HFFc6 (cell line): ENCODE results near the gene CHPT1. TPM values are rescaled to one million over a fixed set of nuclear protein-coding genes. Genes with fewer than 3 reads are reported as not detected.

Experiments used
- DNase-seq: peaks from one replicate; pipeline ENCODE4 v3.0.0-alpha.2; 2018
- H3K27ac Mint-ChIP-seq: 2 replicates; pipeline ENCODE4 v1.8.0; 2020; ENCODE audit warnings: mild to moderate bottlenecking, mixed read lengths
- H3K27me3 Mint-ChIP-seq: 2 replicates; pipeline ENCODE4 v1.8.0; 2021; ENCODE audit warnings: mild to moderate bottlenecking, moderate library complexity, mixed read lengths; ENCODE audit not compliant: insufficient read depth
- H3K36me3 Mint-ChIP-seq: 2 replicates; pipeline ENCODE4 v1.8.0; 2021; ENCODE audit warnings: low read depth, mixed read lengths
- H3K4me1 Mint-ChIP-seq: 2 replicates; pipeline ENCODE4 v1.8.0; 2020; ENCODE audit warnings: low read depth, mixed read lengths
- H3K4me3 Mint-ChIP-seq: 2 replicates; pipeline ENCODE4 v1.8.0; 2020; ENCODE audit warnings: mild to moderate bottlenecking, moderate library complexity, mixed read lengths
- H3K9me3 Mint-ChIP-seq: 2 replicates; pipeline ENCODE4 v1.8.0; 2020; ENCODE audit warnings: mild to moderate bottlenecking, mixed read lengths
- total RNA-seq, 6 experiments: library from RNA; stranded (reverse); fragmentation: NEBNext Ultra II Directional; extraction: Animal tissue kit (Norgen Biotek cat#: 25700); gene quantifications; 2 replicates in 1 of 6; 3 replicates in 5 of 6; pipeline ENCODE4 v1.2.3, GENCODE V29; 2021
- TF ChIP-seq, protein P1 (sequence below): fragments of 200-600 bp; sonication (generic); IDR thresholded peaks from 2 replicates; pipeline ENCODE4 v1.5.0; 2021; ENCODE audit warnings: antibody characterized with exemption, mild to moderate bottlenecking

CHPT1 gene
- total RNA-seq, 6 experiments from 2014 or later, result 28.1 to 38.8 (median 34.5) TPM

DNA sequence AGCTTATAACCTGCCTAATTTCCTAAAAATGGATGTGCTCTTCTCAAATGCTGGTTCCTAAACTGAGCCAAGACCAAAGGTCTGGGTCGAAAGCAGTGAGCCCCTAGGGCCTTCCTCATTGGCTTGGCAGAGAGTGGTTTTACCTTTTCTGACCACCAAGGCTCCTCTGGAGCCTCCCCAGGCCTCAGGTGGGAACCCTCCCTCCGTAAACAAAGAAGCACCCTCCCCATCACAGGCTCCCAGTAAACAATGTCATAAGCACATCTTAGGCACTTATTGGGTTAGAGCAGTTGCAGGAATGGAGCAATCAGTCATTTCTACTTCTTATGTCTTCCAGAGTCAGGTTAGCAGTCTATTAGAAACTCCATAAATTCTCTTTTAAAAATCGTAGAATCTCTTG, 6.0 kb downstream of the CHPT1 start:
- DNase-seq, result no peak
- Mint-ChIP-seq H3K27me3 (no peaks in the 10 kb centered on the region), H3K36me3 (no peaks in the 10 kb centered on the region), H3K4me1 (peaks cover 42% of the 10 kb centered on the region), H3K27ac (no peak overlapping the region), H3K9me3 (no peaks in the 10 kb centered on the region), H3K4me3 (no peak overlapping the region)
- TF ChIP-seq, protein P1, sequence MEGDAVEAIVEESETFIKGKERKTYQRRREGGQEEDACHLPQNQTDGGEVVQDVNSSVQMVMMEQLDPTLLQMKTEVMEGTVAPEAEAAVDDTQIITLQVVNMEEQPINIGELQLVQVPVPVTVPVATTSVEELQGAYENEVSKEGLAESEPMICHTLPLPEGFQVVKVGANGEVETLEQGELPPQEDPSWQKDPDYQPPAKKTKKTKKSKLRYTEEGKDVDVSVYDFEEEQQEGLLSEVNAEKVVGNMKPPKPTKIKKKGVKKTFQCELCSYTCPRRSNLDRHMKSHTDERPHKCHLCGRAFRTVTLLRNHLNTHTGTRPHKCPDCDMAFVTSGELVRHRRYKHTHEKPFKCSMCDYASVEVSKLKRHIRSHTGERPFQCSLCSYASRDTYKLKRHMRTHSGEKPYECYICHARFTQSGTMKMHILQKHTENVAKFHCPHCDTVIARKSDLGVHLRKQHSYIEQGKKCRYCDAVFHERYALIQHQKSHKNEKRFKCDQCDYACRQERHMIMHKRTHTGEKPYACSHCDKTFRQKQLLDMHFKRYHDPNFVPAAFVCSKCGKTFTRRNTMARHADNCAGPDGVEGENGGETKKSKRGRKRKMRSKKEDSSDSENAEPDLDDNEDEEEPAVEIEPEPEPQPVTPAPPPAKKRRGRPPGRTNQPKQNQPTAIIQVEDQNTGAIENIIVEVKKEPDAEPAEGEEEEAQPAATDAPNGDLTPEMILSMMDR, result no peak

DNA sequence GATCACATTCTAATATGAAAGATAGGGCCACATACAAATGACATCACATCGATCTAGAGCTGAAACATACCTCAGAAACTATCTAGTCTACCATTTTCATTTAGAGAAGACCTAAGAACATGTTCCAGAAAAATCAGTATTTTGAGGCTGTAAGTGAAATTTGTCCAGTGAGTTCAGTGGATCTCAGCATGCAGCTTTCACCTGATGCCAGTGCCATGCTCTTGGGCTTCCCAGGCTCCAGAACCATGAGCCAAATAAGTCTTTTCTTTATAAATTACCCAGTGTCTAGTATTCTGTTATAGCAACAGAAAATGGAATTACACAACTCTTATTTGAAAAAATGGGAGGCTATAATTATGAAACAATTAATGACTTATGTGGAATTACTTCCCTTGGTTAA, 9.0 kb downstream of the CHPT1 start:
- Mint-ChIP-seq H3K36me3 (no peaks in the 10 kb centered on the region), H3K4me1 (peaks cover 20% of the 10 kb centered on the region), H3K27ac (no peak overlapping the region), H3K9me3 (no peaks in the 10 kb centered on the region), H3K27me3 (no peaks in the 10 kb centered on the region), H3K4me3 (no peak overlapping the region)
- TF ChIP-seq, protein P1, result no peak
- no peak for DNase-seq

DNA sequence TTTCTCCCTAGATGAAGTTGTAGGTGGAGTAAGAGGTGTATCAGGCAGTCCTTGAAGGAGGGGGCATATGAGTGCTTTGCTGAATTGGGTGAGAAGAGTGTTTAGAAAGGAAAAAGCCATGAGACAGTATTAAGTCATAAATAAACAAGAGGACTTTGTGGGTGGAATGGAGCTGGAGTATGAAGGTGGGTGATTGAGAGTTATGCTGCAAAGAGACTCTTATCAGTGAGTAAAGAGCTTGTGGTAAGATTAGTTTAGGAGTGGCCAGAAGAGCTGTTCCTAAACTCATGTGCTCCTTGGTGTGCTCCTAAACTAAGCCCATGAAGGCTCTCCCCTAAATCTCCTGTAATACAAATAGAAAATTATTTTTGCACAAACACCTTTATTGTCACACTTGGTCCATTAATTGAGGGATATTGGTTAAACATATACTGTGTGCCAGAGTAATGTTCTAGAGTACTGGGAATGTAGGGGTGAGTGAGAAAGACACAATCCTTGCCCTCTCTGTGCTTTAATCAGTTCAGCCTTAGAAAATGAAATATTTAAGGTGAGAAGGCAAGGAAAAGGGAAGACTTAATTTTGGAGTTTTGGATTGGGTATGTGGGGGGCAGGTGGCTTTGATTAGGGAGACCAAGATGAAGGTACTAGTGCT, 9.8 kb downstream of the CHPT1 start:
- Mint-ChIP-seq H3K27ac (0 out of 2 replicates have a peak overlapping the region, but pooled peaks have one; percentile 1), H3K4me1 (peaks cover 19% of the 10 kb centered on the region), H3K9me3 (no peaks in the 10 kb centered on the region), H3K27me3 (no peaks in the 10 kb centered on the region), H3K4me3 (no peak overlapping the region), H3K36me3 (no peaks in the 10 kb centered on the region)
- DNase-seq, result no peak
- TF ChIP-seq, protein P1, result no peak

DNA sequence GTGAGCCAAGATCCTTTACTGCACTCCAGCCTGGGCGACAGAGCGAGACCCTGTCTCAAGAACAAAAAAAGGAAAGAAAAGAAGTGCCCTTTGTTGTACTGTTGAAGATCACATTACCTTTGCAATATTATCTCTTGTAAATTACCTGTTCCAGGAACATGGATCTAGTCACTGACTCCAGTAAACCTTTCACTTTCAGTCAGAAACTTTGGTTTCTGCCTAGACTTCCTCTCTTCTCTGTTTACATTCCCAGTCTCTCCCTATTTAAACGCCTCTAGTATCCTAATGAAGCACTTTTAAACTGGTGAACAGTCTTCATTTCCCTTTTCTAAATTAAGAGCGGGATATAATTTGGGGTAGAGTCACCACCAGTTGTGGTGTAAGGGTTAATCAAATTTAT, 12.8 kb downstream of the CHPT1 start:
- Mint-ChIP-seq H3K27me3 (no peaks in the 10 kb centered on the region), H3K36me3 (no peaks in the 10 kb centered on the region), H3K4me3 (no peak overlapping the region), H3K4me1 (peaks cover 12% of the 10 kb centered on the region), H3K27ac (no peak overlapping the region), H3K9me3 (no peaks in the 10 kb centered on the region)
- TF ChIP-seq, protein P1, result no peak
- no peak for DNase-seq

DNA sequence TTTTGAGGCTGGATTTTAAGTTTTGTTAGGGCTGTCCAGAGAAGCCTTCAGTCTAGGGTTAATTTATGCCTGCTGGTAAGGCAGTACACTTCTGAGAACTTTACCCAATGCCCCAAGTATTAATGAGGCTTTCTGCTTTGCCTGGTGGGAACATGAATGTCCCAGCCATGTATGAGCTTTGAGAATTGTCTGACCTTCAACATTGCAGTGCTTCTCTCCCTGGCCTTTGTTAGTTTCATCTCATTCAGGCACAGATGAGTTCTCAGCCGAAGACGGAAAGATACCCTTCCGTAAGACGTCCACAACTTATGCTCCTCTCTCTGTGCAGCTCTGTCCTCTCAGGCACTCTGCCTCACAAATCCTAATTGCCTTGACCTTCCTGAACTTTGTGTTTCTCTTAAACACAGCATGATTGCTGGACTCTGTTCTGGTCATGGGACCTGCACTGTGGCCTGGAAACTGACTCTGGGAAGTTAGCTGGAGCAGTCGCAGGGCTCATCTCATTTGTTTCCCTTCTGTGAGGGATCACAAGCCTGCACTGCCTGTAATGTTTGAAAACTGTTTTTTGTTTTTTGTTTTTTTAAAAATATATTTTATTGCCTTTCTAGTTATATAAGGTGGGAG, 15.7 kb downstream of the CHPT1 start:
- TF ChIP-seq, protein P1, result no peak
- Mint-ChIP-seq H3K4me1 (no peaks in the 10 kb centered on the region), H3K9me3 (no peaks in the 10 kb centered on the region), H3K4me3 (no peak overlapping the region), H3K27ac (no peak overlapping the region), H3K36me3 (no peaks in the 10 kb centered on the region), H3K27me3 (no peaks in the 10 kb centered on the region)
- no peak for DNase-seq
